Type B pancreatic cell (in vitro differentiated cells): ENCODE data around the gene PREP. TPM values are rescaled to one million over a fixed set of nuclear protein-coding genes. Genes with fewer than 3 reads are reported as not detected.

Source experiments
- DNase-seq: peaks from one replicate; pipeline ENCODE4 v3.0.0; 2021; ENCODE audit warnings: mixed read lengths; ENCODE audit not compliant: unreplicated experiment; ENCODE audit errors: extremely low spot score
- H3K27ac Mint-ChIP-seq: 2 replicates; pipeline ENCODE4 v1.8.0; 2021; ENCODE audit warnings: mild to moderate bottlenecking, mixed read lengths
- H3K27me3 Mint-ChIP-seq: 2 replicates; pipeline ENCODE4 v1.8.0; 2021; ENCODE audit warnings: mixed read lengths
- H3K36me3 Mint-ChIP-seq: 2 replicates; pipeline ENCODE4 v1.8.0; 2021; ENCODE audit warnings: mixed read lengths
- H3K4me1 Mint-ChIP-seq: one replicate; pipeline ENCODE4 v1.8.0; 2021; ENCODE audit warnings: mixed read lengths; ENCODE audit not compliant: unreplicated experiment
- H3K4me3 Mint-ChIP-seq: 2 replicates; pipeline ENCODE4 v1.8.0; 2021; ENCODE audit warnings: mild to moderate bottlenecking, mixed read lengths
- H3K9me3 Mint-ChIP-seq: 2 replicates; pipeline ENCODE4 v1.8.0; 2021; ENCODE audit warnings: mixed read lengths
- total RNA-seq: library from RNA; stranded (reverse); gene quantifications from 2 replicates; pipeline ENCODE4 v1.2.1, GENCODE V29; 2021; ENCODE audit warnings: low replicate concordance
- TF ChIP-seq, protein P1 (sequence below): fragments of 200-600 bp; sonication (generic); conservative IDR thresholded peaks from 2 replicates; pipeline ENCODE4 v1.5.0; 2021; ENCODE audit warnings: antibody characterized with exemption, mild to moderate bottlenecking

The PREP gene
- total RNA-seq, 1 donor from 2014 or later, result 54.4 TPM

DNA sequence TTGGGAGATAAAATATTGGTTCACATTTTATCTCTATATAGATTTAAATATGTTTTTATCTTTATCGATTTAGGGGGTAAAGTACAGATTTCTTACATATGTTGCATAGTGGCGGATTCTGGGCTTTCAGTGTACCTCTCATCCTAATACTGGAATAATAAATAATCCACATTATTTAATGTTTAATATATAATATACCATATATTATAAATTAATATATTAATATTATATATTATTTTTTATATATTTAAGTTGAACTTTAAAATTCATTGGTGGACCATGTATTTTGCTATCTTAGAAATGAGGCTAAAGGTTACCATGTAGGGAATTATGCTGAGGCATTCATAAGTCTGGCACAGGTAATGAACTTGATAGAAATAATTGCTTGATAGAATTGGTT is 133.5 kb downstream of the PREP start:
- TF ChIP-seq, protein P1, sequence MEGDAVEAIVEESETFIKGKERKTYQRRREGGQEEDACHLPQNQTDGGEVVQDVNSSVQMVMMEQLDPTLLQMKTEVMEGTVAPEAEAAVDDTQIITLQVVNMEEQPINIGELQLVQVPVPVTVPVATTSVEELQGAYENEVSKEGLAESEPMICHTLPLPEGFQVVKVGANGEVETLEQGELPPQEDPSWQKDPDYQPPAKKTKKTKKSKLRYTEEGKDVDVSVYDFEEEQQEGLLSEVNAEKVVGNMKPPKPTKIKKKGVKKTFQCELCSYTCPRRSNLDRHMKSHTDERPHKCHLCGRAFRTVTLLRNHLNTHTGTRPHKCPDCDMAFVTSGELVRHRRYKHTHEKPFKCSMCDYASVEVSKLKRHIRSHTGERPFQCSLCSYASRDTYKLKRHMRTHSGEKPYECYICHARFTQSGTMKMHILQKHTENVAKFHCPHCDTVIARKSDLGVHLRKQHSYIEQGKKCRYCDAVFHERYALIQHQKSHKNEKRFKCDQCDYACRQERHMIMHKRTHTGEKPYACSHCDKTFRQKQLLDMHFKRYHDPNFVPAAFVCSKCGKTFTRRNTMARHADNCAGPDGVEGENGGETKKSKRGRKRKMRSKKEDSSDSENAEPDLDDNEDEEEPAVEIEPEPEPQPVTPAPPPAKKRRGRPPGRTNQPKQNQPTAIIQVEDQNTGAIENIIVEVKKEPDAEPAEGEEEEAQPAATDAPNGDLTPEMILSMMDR, result no peak
- Mint-ChIP-seq H3K4me1 (peaks cover 18% of the 10 kb centered on the region), H3K27me3 (peaks cover 4% of the 10 kb centered on the region), H3K4me3 (no peak overlapping the region), H3K27ac (no peak overlapping the region), H3K9me3 (no peaks in the 10 kb centered on the region), H3K36me3 (no peaks in the 10 kb centered on the region)
- no peak for DNase-seq

DNA sequence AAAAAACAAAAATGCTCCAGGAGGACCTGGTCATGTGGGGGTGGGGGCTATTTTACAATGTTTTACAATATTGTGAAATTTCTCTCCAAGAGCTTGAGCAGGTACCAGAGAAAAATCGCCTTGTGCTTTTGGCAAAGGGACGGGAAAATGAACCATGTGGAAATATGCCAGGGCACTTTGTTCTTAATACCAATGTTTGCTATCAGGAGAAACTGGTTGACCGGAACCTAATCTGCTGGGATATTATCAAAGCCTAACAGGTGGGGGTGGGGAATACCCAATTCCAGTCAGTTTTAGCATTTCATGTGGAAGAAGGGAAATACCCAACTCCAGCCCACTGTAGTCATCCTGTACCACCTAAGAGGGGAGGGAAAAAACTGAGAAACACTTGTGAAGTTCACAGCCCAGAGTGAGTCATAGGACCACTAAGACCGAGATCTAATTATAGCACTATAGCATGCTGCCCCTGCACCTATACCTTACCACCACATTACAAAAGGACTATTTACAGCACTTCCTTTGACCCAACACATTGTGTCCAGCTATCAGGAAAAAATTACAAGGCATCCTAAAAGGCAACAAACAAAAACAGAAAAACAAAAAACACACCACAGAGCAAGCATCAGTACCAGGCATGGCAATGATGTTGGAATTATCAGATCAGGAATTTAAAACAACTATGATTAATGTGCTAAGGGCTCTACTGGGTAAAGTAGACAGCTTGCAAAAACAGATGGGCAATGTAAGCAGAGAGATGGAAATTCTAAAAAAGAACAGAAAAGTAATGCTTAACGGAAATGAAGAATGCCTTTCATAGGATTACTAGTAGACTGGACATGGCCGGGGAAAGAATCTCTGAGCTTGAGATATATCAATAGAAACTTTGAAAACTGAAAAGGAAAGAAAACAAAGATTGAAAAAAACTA is 138.9 kb downstream of the PREP start:
- TF ChIP-seq, protein P1, result no peak
- no peak for DNase-seq
- Mint-ChIP-seq H3K27me3 (peaks cover 4% of the 10 kb centered on the region), H3K4me1 (peaks cover 18% of the 10 kb centered on the region), H3K27ac (no peak overlapping the region), H3K9me3 (no peaks in the 10 kb centered on the region), H3K4me3 (no peak overlapping the region), H3K36me3 (no peaks in the 10 kb centered on the region)

DNA sequence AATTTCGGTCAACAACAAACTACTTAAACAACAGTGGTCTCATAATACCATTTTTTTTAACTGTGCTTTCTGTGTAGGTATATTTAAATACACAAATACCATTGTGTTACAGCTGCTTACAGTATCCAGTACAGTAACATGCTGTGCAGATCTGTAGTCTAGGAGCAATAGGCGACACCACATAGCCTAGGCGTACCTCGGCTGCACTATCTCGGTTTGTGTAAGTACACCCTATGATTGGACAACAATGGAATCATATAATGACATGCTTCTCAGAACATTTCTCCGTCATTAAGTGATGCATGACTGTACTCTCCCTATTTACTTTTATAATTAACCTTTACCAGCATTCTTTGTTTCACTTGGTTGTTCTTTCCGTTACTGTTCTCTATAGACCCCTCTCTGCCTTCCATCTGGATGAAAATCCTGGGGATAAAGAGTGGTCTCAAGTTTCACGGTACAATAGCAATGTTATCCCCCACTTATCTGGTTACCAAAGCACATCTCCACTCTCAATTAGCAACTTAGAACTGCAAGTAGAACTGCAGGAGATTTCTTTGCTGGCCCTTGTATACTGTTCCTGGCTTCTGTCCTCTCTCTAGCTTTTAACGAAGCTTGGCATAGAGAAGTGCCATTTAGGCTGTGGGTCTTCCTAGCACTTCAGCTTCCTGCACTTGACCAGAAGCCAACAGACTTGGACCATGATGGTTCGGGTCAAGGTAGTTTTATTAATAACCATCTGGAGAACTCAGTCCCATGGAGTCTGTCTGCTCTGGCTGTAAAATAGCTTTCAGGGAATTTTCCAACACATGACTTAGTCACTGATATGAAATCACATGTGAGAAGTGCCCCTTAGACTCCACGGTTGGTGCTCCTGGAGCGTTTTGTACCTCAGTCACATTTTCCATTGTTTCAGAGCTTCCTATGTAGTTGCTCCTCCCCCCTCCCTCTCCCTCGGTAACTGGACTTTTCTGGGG is 142.7 kb downstream of the PREP start:
- H3K4me1 Mint-ChIP-seq, result peaks cover 40% of the 10 kb centered on the region

DNA sequence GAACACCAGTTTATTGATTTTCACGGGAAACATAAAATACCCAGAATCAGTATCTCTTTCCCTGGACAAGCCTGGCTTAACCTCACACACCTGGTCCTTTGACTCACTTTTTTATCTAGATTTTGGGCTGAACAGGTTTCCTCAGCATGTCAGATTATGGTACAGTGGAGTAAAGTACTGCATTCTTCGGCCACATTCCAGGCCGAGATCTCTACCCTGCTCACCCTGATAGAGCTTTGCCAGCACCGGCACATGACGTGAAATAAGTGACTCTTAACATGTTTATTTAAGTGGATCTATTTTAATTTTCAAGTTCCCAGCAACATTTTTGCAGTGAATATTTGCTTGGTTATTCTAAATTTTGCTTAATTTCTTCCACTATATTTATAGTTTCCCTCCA is 144.1 kb downstream of the PREP start:
- no peak overlapping the region for H3K4me3 Mint-ChIP-seq
- H3K27ac Mint-ChIP-seq, result no peak overlapping the region
- peaks cover 3% of the 10 kb centered on the region for H3K36me3 Mint-ChIP-seq
- no peak for DNase-seq
- no peaks in the 10 kb centered on the region for H3K27me3 Mint-ChIP-seq
- H3K9me3 Mint-ChIP-seq, result peaks cover 7% of the 10 kb centered on the region
- peaks cover 40% of the 10 kb centered on the region for H3K4me1 Mint-ChIP-seq
- TF ChIP-seq, protein P1, result no peak

More for the DNA sequence above, 142.7 kb downstream of the PREP start:
- H3K27ac Mint-ChIP-seq, result no peak overlapping the region
- H3K27me3 Mint-ChIP-seq, result no peaks in the 10 kb centered on the region
- no peak for DNase-seq
- TF ChIP-seq, protein P1, result no peak
- no peaks in the 10 kb centered on the region for H3K36me3 Mint-ChIP-seq
- no peak overlapping the region for H3K4me3 Mint-ChIP-seq
- H3K9me3 Mint-ChIP-seq, result peaks cover 7% of the 10 kb centered on the region

DNA sequence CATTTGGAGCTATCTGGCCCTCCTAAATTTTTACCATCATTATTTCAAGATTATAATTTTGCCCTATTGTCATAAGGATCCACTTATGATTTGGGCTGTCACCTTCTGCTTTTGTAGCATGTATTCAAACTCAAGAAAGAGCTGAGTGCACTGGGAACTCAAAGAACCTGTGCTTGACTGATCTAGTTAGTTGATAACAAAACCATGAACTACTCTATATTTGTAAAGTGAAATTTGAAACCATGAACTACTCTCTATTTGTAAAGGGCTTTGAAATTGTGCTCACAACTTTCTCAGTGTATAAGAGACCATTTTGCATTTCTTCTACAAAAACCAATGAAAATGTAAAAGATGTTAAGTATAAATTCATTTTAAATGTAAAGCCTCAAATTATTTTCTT is 145.5 kb downstream of the PREP start:
- TF ChIP-seq, protein P1, result no peak
- H3K4me1 Mint-ChIP-seq, result peaks cover 40% of the 10 kb centered on the region
- H3K9me3 Mint-ChIP-seq, result peaks cover 7% of the 10 kb centered on the region
- peaks cover 3% of the 10 kb centered on the region for H3K36me3 Mint-ChIP-seq
- no peak for DNase-seq
- H3K27ac Mint-ChIP-seq, result no peak overlapping the region
- no peak overlapping the region for H3K4me3 Mint-ChIP-seq
- H3K27me3 Mint-ChIP-seq, result no peaks in the 10 kb centered on the region
